H1 (cell line): ENCODE results near the gene SDR39U1. TPM values are rescaled to one million over a fixed set of nuclear protein-coding genes. Genes with fewer than 3 reads are reported as not detected.

Experiments
- CTCF ChIA-PET: fragments of 300-600 bp; sonication (Branson Sonifier 250); formaldehyde crosslinking; loops from one replicate; lab custom pipeline; 2021; ENCODE audit not compliant: partially characterized antibody; lab: Charles Lee
- POLR2A ChIA-PET: fragments of 300-600 bp; sonication (Branson Sonifier 250); formaldehyde crosslinking; loops from one replicate; lab custom pipeline; 2021; ENCODE audit warnings: inconsistent platforms; ENCODE audit not compliant: partially characterized antibody; lab: Charles Lee
- DNase-seq, 2 experiments: peaks; one replicate each; pipeline versions ENCODE4 v3.0.0 to v3.0.0-alpha.2; 2010 to 2022; ENCODE audit warnings: low spot score in 2 of 2, low read depth in 1 of 2, mixed read lengths in 1 of 2
- FAIRE-seq: peaks from 2 replicates; lab custom pipeline; 2011; peaks lifted over from hg19 to GRCh38; lab: Jason Lieb, UNC
- H2AFZ ChIP-seq: 2 replicates; pipeline ENCODE4 v1.8.1; 2012; ENCODE audit warnings: low read length, inconsistent platforms
- H2AK5ac ChIP-seq: 2 replicates; pipeline ENCODE4 v1.6.1; 2013; ENCODE audit warnings: low read depth, low read length
- H2BK120ac ChIP-seq: replicated peaks from 2 replicates; pipeline ENCODE3; 2013; ENCODE audit warnings: low read depth, low read length, inconsistent platforms
- H2BK12ac ChIP-seq: 2 replicates; pipeline ENCODE4 v1.6.1; 2013; ENCODE audit warnings: low read depth, low read length
- H2BK15ac ChIP-seq: 2 replicates; pipeline ENCODE4 v1.6.1; 2013; ENCODE audit warnings: low read length
- H2BK20ac ChIP-seq: 2 replicates; pipeline ENCODE4 v1.6.1; 2013; ENCODE audit warnings: low read length
- H2BK5ac ChIP-seq: 2 replicates; pipeline ENCODE4 v1.6.1; 2013; ENCODE audit warnings: low read depth, low read length
- H3K14ac ChIP-seq: 2 replicates; pipeline ENCODE4 v1.6.1; 2013; ENCODE audit warnings: inconsistent platforms; ENCODE audit not compliant: insufficient read length
- H3K18ac ChIP-seq: 2 replicates; pipeline ENCODE4 v1.6.1; 2013; ENCODE audit warnings: low read length; ENCODE audit errors: extremely low read depth
- H3K23ac ChIP-seq: 2 replicates; pipeline ENCODE4 v1.6.1; 2013; ENCODE audit warnings: inconsistent platforms; ENCODE audit not compliant: insufficient read length
- H3K23me2 ChIP-seq: 2 replicates; pipeline ENCODE4 v1.6.1; 2013; ENCODE audit warnings: low read depth, low read length
- H3K27ac ChIP-seq: 2 replicates; pipeline ENCODE4 v1.6.1; 2011; ENCODE audit warnings: low read depth, low read length, inconsistent platforms
- H3K27me3 ChIP-seq, 4 experiments: replicated peaks in 1 of 4; 1 replicate in 1 of 4; 2 replicates in 3 of 4; pipeline versions ENCODE4 v1.6.1 to v1.8.1; 2011 to 2013; ENCODE audit warnings: low read length in 3 of 4, mild to moderate bottlenecking in 3 of 4, inconsistent platforms in 2 of 4, mixed read lengths in 2 of 4, moderate library complexity in 1 of 4; ENCODE audit not compliant: control insufficient read depth in 3 of 4, insufficient read depth in 3 of 4; ENCODE audit errors: extremely low read depth in 1 of 4
- H3K36me3 ChIP-seq, 4 experiments: 2 replicates each; pipeline versions ENCODE4 v1.6.1 to v1.8.1; 2011 to 2013; ENCODE audit warnings: mild to moderate bottlenecking in 4 of 4, low read length in 3 of 4, moderate library complexity in 2 of 4, control low read depth in 1 of 4, inconsistent platforms in 1 of 4; ENCODE audit not compliant: insufficient read depth in 4 of 4, control insufficient read depth in 2 of 4
- H3K4ac ChIP-seq: replicated peaks from 2 replicates; pipeline ENCODE3; 2013; ENCODE audit warnings: low read length, low read depth, mixed read lengths, inconsistent platforms; ENCODE audit not compliant: insufficient read length
- H3K4me1 ChIP-seq, 4 experiments: replicated peaks in 1 of 4; 1 replicate in 1 of 4; 2 replicates in 3 of 4; pipeline versions ENCODE4 v1.6.1 to v1.8.1; 2011 to 2013; ENCODE audit warnings: low read length in 3 of 4, inconsistent platforms in 2 of 4, mixed read lengths in 1 of 4; ENCODE audit not compliant: insufficient read depth in 4 of 4, control insufficient read depth in 3 of 4
- H3K4me2 ChIP-seq, 2 experiments: 2 replicates each; pipeline versions ENCODE4 v1.6.1 to v1.8.1; 2011 to 2013; ENCODE audit warnings: low read depth in 2 of 2, low read length in 2 of 2, control low read depth in 1 of 2, inconsistent platforms in 1 of 2, mild to moderate bottlenecking in 1 of 2; ENCODE audit not compliant: insufficient read depth in 1 of 2
- H3K4me3 ChIP-seq, 4 experiments: fragments of 200-600, 300-600 bp in 1 of 4; sonication (generic), shearing (Covaris generic), sonication (Bioruptor Twin) in 1 of 4; 2 replicates each; pipeline versions ENCODE4 v1.5.1 to v1.8.1; 2011 to 2016; ENCODE audit warnings: low read length in 4 of 4, low read depth in 3 of 4, control low read depth in 2 of 4, inconsistent platforms in 2 of 4, mild to moderate bottlenecking in 2 of 4, mixed read lengths in 1 of 4, moderate library complexity in 1 of 4; ENCODE audit not compliant: insufficient read depth in 2 of 4; ENCODE audit errors: extremely low read depth in 1 of 4
- H3K56ac ChIP-seq: replicated peaks from 2 replicates; pipeline ENCODE3; 2013; ENCODE audit warnings: low read depth, mild to moderate bottlenecking, mixed read lengths, low read length, inconsistent platforms; ENCODE audit not compliant: insufficient read length
- H3K79me1 ChIP-seq: 2 replicates; pipeline ENCODE4 v1.6.1; 2013; ENCODE audit warnings: low read depth, low read length, control low read depth
- H3K79me2 ChIP-seq, 2 experiments: 2 replicates each; pipeline versions ENCODE4 v1.6.1 to v1.8.1; 2012 to 2013; ENCODE audit warnings: low read length in 2 of 2, mild to moderate bottlenecking in 2 of 2, inconsistent platforms in 1 of 2; ENCODE audit not compliant: insufficient read depth in 2 of 2, control insufficient read depth in 1 of 2
- H3K9ac ChIP-seq, 4 experiments: replicated peaks in 1 of 4; 1 replicate in 1 of 4; 2 replicates in 3 of 4; pipeline versions ENCODE4 v1.6.1 to v1.8.1; 2011 to 2013; ENCODE audit warnings: low read depth in 3 of 4, low read length in 3 of 4, control low read depth in 2 of 4, mild to moderate bottlenecking in 2 of 4, moderate library complexity in 2 of 4, inconsistent platforms in 1 of 4; ENCODE audit errors: extremely low read depth in 1 of 4
- H3K9me3 ChIP-seq, 2 experiments: 2 replicates each; pipeline versions ENCODE4 v1.6.1 to v1.8.1; 2012 to 2013; ENCODE audit warnings: mild to moderate bottlenecking in 2 of 2, moderate library complexity in 2 of 2, control low read depth in 1 of 2, inconsistent platforms in 1 of 2, low read depth in 1 of 2, low read length in 1 of 2, mixed read lengths in 1 of 2; ENCODE audit not compliant: insufficient read depth in 2 of 2
- H4K20me1 ChIP-seq, 2 experiments: replicated peaks in 1 of 2; 2 replicates each; pipeline versions ENCODE3 to v1.8.1; 2011 to 2013; ENCODE audit warnings: inconsistent platforms in 2 of 2, low read length in 2 of 2, mild to moderate bottlenecking in 1 of 2; ENCODE audit not compliant: insufficient read depth in 2 of 2, control insufficient read depth in 1 of 2
- H4K5ac ChIP-seq: 2 replicates; pipeline ENCODE4 v1.6.1; 2013; ENCODE audit warnings: low read length, low read depth, mixed read lengths, inconsistent platforms; ENCODE audit not compliant: insufficient read length
- H4K8ac ChIP-seq: 2 replicates; pipeline ENCODE4 v1.8.0; 2013; ENCODE audit warnings: mild to moderate bottlenecking, moderate library complexity, low read length, inconsistent platforms; ENCODE audit not compliant: insufficient read depth; ENCODE audit errors: extremely low read depth
- H4K91ac ChIP-seq: replicated peaks from 2 replicates; pipeline ENCODE3; 2013; ENCODE audit warnings: low read length, mixed read lengths, inconsistent platforms; ENCODE audit not compliant: insufficient read length
- ATF3 ChIP-seq: IDR thresholded peaks from 2 replicates; pipeline ENCODE4 v1.6.1; 2011; ENCODE audit warnings: low read depth, mild to moderate bottlenecking, low read length; ENCODE audit not compliant: insufficient read depth
- BACH1 ChIP-seq: IDR thresholded peaks from 2 replicates; pipeline ENCODE4 v1.6.1; 2012; ENCODE audit warnings: low read length, improper control_type of control experiment
- CREB1 ChIP-seq: IDR thresholded peaks from 2 replicates; pipeline ENCODE4 v1.6.1; 2012; ENCODE audit warnings: inconsistent platforms
- GABPA ChIP-seq: IDR thresholded peaks from 2 replicates; pipeline ENCODE4 v1.6.1; 2011; ENCODE audit warnings: mild to moderate bottlenecking, low read length, moderate library complexity, borderline replicate concordance; ENCODE audit not compliant: insufficient read depth
- JUN ChIP-seq: IDR thresholded peaks from 2 replicates; pipeline ENCODE4 v1.6.1; 2011; ENCODE audit warnings: low read depth, mild to moderate bottlenecking, improper control_type of control experiment, low read length
- NRF1 ChIP-seq: IDR thresholded peaks from 2 replicates; pipeline ENCODE4 v1.6.1; 2011; ENCODE audit warnings: mild to moderate bottlenecking, low read depth, low read length, improper control_type of control experiment
- RAD21 ChIP-seq, 2 experiments: IDR thresholded peaks in 1 of 2; conservative IDR thresholded peaks in 1 of 2; 2 replicates each; pipeline ENCODE4 v1.6.1; 2011; ENCODE audit warnings: low read depth in 2 of 2, low read length in 2 of 2, improper control_type of control experiment in 1 of 2, inconsistent platforms in 1 of 2, mild to moderate bottlenecking in 1 of 2, moderate library complexity in 1 of 2
- RFX5 ChIP-seq: IDR thresholded peaks from 2 replicates; pipeline ENCODE4 v1.6.1; 2011; ENCODE audit warnings: low read depth, low read length, improper control_type of control experiment, borderline replicate concordance
- SP1 ChIP-seq: IDR thresholded peaks from 2 replicates; pipeline ENCODE4 v1.6.1; 2011; ENCODE audit warnings: low read depth, low read length
- USF2 ChIP-seq: IDR thresholded peaks from 2 replicates; pipeline ENCODE4 v1.6.1; 2011; ENCODE audit warnings: low read length, improper control_type of control experiment
- WGBS, 2 experiments: shearing (Covaris generic) in 1 of 2; methylation state at CpG; one replicate each; pipeline versions ENCODE4 v1.1.6 to v1.1.7; 2013 to 2015; ENCODE audit warnings: low lambda C conversion rate in 2 of 2, mixed read lengths in 2 of 2, inconsistent platforms in 1 of 2, low coverage in 1 of 2, missing lambda C conversion rate in 1 of 2; ENCODE audit not compliant: insufficient replicate concordance in 2 of 2, insufficient coverage in 1 of 2, insufficient read length in 1 of 2; ENCODE audit errors: extremely low coverage in 1 of 2, missing lambda C conversion rate in 1 of 2; 5-methylcytosine and 5-hydroxymethylcytosine counted together
- polyA plus RNA-seq, 7 experiments: library from polyadenylated mRNA; depleted of rRNA in 3 of 7; stranded (reverse) in 5 of 7; unstranded in 2 of 7; fragments of >200 nt in 5 of 7; fragments of 200-250 nt in 2 of 7; gene quantifications; 1 replicate in 5 of 7; 2 replicates in 1 of 7; 4 replicates in 1 of 7; pipeline versions ENCODE4 v1.2.1 to v1.2.3, GENCODE V29; 2011 to 2013; ENCODE audit warnings: missing spikeins in 2 of 7, mixed read lengths in 2 of 7
- total RNA-seq: library from RNA; stranded (reverse); fragmentation: NEBNext Ultra II Directional; extraction: Animal tissue kit (Norgen Biotek cat#: 25700); gene quantifications from 2 replicates; pipeline ENCODE4 v1.2.1, GENCODE V29; 2021

The SDR39U1 gene
- total and polyA plus RNA-seq, 2 of the 8 experiments (the other 6 are each of a cell fraction or from before 2014, with no cell fraction given), result 46.7 to 98.8 TPM

DNA sequence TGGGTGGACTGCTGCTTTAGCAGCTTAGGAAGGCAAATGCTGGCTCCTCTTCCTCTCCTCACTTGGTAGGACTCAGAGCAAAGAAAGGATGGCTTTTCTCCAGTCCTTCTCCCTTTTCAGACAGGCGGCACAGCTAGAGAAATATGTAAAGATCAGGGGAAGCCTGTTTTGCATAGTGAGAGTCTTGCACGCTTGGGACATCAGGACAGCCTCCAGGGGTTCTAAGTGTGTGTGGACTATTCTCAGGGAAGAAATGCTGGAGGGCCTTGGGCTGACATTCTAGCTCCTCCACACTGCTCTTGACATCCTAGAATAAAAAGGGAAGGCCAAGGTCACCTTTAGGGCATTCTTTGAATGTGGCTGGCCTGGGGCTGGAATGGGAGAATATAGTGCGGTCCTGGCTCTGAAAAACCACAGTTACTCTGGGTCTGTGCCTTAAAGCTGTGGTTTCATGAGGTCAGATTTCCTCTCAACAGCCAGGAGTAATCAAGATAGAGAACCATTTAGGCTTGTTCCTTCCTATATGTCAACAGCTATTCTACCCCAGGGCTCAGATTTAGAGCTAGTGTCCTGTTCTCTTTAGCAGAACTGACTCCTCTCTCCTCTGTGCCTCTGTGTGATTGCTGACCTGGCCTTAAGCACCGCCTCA lies 41.2 kb upstream of the SDR39U1 start:
- Histone ChIP-seq H3K79me1 (no peaks in the 10 kb centered on the region), H3K36me3 (no peaks in the 10 kb centered on the region), H3K14ac (no peak overlapping the region), H3K9me3 (no peaks in the 10 kb centered on the region), H4K91ac (no peak overlapping the region), H3K4me1 (peaks cover 0 to 3% (median 0%) of the 10 kb centered on the region in 4 experiments; a peak in 1 of 7 replicates), H2AFZ (no peak overlapping the region), H4K20me1 (no peaks in the 10 kb centered on the region), H2BK20ac (no peak overlapping the region), H2BK120ac (no peak overlapping the region), H3K4me2 (no peak overlapping the region), H2BK12ac (no peak overlapping the region), H3K56ac (no peak overlapping the region), H2AK5ac (no peak overlapping the region), H2BK5ac (no peak overlapping the region), H3K27ac (no peak overlapping the region), H3K9ac (no peak overlapping the region), H4K5ac (no peak overlapping the region), H3K23me2 (no peaks in the 10 kb centered on the region), H3K79me2 (no peaks in the 10 kb centered on the region), H3K4me3 (no peak overlapping the region), H3K4ac (no peak overlapping the region), H3K23ac (no peak overlapping the region), H3K18ac (no peak overlapping the region), H2BK15ac (no peak overlapping the region), H3K27me3 (no peaks in the 10 kb centered on the region), H4K8ac (no peak overlapping the region)
- CTCF ChIA-PET, result interaction anchor here (0.7 to 1.8 kb wide), 8 partner anchors 10 to 198 kb away, joined by 3 to 5 read pairs (median 4); no protein-coding TSS in a partner anchor
- FAIRE-seq (no peak), DNase-seq (no peak)
- POLR2A ChIA-PET, result no interaction called here
- WGBS, 2 experiments, result 63% methylated on average over 4 of the region's 4 CpGs; no CpG with 5 or more reads in 1 of the 2 experiments
- TF ChIP-seq SP1, result no peak
- TF ChIP-seq RAD21 (IDR thresholded peaks at IDR 0.05 in 1 of 2, conservative IDR thresholded peaks at IDR 0.05 in 1 of 2; ENCODE audit: low read depth in 2 of 2, low read length in 2 of 2), result no peak
- no peak for TF ChIP-seq USF2
- TF ChIP-seq ATF3, result no peak
- TF ChIP-seq CREB1, result no peak
- no peak for TF ChIP-seq JUN
- no peak for TF ChIP-seq GABPA
- TF ChIP-seq RFX5, result no peak
- no peak for TF ChIP-seq BACH1
- TF ChIP-seq NRF1, result no peak
